HG03135 (cell line): ENCODE measurements around the gene CFAP73.
"Not testable (repeated sequence)": the region's sequence is repeated elsewhere in the genome, so short reads cannot be mapped to it uniquely, and the experiment has no call there.

Experiments used
- ATAC-seq: cut with Tn5 transposase; IDR thresholded peaks from one replicate; pipeline ENCODE4 v1.9.1; 2021; ENCODE audit warnings: mild to moderate bottlenecking, moderate library complexity; ENCODE audit not compliant: unreplicated experiment

Gene CFAP73

DNA sequence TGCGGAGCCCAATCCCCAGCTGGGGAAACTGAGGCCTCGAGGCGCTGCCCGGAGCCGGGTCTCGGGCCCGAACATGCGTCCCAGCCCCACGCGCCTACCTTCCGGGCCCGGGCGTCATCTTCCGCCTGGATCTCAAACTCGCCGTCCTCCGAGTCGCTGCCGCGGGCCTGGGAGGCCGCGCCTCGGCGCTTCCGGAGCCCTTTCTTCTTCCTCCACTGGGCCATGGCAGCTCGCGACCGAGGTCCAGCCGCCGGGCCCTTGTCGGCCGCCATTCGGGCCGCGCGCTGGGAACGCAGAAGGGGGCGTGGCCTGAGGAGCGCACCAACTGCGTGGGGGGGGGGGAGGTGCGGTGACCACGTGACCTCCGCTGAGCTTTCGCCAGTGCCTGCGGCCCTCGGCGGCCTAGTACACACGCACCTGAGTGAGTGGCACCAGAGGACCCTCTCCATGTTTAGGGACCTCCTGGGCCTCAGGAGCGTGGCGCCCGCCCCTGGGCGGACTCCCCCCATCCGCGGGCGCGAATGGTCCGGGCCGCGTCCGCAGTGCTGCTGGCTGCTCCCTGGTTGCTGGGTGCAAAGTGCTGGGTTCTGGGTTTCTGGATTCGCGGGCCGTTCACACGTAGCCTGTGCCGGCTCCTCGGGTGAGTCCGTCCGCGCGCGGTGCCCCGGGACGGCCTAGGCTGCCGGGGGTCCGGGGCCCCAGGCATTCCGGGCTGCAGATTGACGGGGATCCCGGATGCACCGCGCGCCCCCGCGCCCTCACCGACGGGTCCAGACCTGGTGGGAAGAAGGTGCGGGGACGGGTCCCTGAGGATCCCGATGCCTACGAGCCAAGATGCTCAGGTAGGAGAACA is 35.9 kb downstream of the CFAP73 start, which contains the start of the genes DDX54 and RITA1:
TSS of gene DDX54 (minus strand) at position 299 of the 853 bp plus-strand sequence. CDS start at position 272, 27 bp downstream.
TSS of gene RITA1 (plus strand) at position 542 of the 853 bp plus-strand sequence. CDS start 1,026 bp downstream, outside the sequence.
- peak; percentile 47 for ATAC-seq

DNA sequence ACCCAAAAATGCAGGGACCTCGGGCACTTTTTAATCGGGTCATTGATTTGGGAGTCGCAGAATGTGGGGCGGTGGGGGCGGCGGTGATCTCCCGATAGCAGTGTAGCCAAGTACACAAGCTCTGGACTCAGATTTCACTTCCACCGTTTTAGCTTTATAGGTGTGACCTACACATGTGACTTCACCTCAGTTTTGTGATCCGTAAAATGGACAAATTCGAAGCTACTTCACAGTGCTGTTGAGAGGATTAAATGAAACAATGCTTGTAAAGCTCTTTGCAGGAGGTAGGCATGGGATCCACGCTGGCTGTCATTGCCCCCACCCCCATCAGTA is 36.5 kb downstream of the CFAP73 start:
- no peak for ATAC-seq

GRCh38 chr12:113186666-113187325 is 37.3 kb downstream of the CFAP73 start:
- no peak for ATAC-seq

GRCh38 chr12:113189361-113189760 is 39.8 kb downstream of the CFAP73 start:
- ATAC-seq, result no peak

DNA sequence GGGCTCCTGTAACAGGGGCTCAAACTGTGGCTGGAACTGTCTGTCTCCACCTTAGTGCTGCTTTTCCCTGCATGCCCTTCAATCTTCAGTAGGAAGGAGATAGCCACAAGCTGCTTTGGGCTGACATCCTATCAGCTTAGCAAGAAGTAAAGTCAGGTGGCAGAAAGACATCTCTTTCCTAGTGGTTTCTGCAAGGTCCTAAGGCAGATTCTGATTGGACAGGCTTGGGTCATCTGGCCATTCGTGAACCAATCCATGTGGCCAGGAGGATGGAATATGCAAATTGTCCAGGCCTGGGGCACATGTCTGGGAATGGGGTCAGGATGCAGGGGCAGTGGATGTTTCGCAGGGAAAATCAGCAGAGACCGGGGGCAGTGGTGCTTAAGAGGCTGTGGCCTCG is 41.2 kb downstream of the CFAP73 start:
- no peak for ATAC-seq

GRCh38 chr12:113191227-113191626 is 41.7 kb downstream of the CFAP73 start:
- ATAC-seq, result no peak

GRCh38 chr12:113194971-113195391 is 45.5 kb downstream of the CFAP73 start:
- no peak for ATAC-seq

DNA sequence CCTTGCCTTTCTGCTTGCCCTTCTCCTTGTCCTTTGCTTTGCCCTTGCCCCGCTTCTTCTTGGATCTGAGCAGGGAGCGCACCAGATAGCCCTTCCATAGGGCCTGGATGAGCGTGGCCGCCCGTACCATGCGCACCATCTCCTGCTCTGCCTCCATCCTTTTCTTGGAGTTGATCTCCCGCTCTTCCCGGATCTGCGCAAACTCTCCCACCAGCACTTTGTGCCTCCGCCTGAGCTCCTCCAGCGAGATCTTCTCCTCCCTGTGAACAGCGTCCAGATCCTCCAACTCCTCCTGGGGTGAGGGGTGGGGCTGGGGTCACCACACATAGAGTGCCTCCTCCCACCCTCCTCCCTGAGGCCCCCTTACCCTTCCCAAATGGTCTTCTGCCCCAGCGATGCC is 46.1 kb downstream of the CFAP73 start:
- no peak for ATAC-seq

DNA sequence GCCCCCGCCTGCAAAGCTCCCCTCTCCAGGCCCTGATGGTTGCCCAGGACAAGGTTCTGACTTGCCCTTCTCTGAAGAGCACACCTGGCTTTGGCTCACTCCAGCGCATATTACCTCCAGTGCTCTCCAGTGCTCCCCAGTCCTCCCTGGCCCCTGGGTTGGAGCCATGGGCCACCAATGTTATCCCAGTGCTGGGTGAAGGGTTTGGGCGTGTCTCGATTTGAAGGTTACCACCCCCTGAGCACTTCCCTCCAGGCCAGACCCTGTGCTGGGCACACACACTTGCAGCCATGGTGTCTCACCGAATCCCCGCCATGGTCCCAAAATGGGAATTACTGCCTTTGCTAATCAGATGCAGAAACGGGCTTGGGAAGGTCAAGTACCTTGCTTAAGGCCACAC is 47.1 kb downstream of the CFAP73 start:
- no peak for ATAC-seq

DNA sequence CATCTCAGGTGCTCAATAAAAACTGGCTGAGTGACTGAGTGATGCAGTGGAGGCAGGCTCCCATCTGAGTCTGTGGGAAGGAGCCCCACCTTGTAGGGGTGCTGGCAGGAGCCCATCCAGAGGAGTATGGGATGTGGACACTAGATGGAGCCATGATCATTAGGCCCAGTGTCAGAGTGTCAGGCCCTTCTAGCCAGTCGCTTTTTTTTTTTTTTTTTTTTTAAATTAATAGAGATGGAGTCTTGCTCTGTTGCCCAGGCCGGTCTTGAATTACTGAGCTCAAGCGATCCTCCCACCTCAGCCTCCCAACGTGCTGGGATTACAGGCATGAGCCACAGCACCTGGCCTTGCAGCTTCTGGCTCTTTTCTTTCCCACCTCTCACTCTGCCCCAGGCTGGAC is 47.5 kb downstream of the CFAP73 start:
- ATAC-seq, result peak; percentile 69

- no peak for ATAC-seq
Measured at GRCh38 chr12:113197518-113198077, 48.1 kb downstream of the CFAP73 start.

GRCh38 chr12:113198296-113198695 is 48.8 kb downstream of the CFAP73 start:
- ATAC-seq, result no peak

DNA sequence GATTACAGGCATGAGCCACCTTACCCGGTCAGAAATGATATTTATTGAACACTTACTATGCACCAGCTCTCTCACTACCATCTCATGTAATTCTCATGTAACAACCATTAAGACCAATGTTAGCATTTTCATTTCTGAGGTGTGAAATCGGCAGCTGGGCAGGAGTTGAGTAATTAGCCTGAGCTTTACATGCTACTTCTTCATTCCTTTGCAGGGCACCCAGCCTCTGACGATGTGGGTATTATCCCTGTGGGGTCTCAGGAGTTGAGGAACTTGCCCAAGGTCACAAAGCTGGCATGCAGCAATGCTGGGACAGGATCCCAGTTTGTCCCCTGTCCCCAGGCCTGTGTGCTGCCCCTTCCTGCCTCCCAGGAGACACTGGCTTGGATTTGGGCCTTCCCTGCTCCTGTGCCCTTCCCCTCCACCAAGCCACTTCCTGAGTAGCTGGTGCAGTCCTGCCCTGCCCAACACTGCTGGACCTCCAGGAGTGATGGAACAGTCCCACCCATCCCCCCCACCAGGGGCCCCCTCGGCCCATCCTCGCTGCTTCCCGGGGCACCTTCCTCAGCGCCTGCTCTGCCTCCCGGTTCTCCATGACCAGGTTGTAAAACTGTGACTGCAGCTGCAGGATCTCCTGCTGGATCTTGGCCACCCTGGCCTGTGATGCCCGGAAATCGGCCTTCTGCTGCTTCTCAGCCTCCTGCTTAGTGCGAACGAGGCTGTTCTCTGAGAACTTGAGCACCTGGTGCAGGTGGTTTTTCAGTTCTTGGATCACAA is 50.7 kb downstream of the CFAP73 start:
- ATAC-seq, result no peak

DNA sequence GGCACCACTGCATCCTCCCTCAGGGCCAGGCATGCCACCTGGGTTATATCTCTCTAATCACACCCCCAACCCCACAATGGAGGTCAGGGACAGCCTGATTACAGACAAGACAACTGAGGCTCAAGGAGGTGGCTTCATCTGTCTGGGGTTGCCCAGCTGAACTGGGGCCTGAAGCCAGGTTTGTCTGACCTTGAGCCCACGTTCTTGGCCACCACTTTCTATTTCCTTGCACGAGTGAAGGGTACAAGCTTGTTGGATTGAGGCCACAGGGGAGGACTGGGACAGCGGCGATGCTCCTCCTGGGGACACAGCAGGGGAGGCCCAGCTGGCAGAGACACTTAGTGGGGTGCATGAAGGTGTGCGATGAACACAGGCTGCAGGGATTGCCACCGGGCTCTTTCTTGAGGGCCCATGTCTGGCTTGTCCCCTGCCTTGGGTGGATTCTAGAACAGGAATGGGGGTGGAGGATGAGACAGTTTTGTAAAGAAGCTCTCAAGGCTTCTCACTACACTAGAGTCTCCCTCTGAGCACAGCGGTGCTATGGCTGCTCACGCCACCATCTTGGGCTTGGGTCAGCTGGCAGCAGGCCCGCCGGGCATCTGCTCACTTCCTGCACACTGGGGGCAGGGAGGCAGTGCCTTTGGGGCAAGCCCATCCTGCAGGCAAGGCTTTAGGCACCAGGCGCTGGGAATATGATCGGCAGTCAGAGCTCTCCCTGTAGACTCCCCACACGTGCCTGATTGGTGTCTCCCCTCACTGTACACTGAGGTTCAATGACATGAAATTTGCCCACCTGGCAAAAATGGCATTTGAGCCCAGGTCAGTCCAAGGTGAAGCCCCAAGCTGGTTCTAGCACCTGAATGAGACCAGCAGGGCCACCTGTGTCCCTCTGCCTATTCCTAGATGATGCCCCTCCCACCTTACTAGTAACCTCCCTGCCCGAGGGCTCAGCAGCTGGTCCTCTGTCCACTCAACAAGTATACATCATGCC is 52.0 kb downstream of the CFAP73 start:
- ATAC-seq, result no peak

- ATAC-seq, result no peak
Measured at GRCh38 chr12:113202300-113203075, 53.0 kb downstream of the CFAP73 start.

DNA sequence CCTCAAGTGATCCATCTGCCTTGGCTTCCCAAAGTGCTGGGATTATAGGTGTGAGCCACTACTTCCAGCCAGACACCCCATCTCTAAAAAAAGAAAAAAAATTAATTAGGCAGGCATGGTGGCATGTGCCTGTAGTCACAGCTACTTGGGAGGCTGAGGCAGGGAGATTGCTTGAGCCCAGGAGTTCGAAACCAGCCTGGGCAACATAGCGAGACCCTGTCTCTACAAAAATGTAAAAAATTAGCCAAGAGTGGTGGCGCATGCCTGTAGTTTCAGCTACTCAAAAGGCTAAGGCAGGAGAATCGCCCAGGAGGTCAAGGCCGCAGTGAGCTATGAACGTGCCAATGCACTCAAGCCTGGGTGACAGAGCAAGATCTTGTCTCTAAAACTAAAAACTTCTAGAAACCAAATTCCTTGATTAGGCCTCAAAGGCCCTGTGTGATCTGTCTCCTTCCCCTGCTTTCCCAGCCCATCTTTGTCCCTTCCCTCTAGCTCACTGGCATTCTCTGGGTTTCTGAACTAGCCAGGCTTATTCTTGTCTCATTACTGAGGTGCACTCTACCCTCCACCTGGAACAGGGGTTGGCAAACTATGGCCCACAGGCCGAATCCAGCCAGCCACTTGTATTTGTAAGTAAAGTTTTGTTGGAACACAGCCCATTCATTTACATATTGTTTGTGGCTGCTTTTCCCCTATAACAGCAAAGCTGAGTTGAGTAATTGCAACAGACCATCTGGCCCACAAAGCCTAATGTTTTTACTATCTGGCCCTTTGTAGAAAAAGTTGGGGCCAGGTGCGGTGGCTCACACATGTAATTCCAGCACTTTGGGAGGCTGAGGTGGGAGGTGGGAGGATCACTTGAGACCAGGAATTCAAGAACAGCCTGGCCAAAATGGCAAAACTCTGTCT is 54.6 kb downstream of the CFAP73 start:
- ATAC-seq, result no peak

DNA sequence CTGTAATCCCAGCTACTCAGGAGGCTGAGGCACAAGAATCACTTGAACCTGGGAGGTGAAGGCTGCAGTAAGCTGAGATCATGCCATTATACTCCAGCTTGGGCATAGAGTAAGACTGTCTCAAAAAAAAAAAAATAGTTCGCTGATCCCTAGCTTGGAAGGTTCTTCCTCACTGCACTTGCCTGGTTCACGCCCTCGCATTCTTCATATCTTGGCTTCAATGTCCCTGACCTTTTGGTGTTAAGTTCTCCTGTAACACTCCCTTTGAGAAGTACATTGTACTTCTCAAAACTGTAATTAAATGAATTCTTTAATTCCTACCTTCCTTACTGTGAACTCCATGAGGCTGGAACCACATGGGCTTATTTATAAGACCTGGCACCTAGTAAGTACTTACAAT is 55.3 kb downstream of the CFAP73 start:
- no peak for ATAC-seq

GRCh38 chr12:113206802-113207201 is 57.3 kb downstream of the CFAP73 start:
- ATAC-seq, result not testable (repeated sequence)
